Psoas muscle (tissue), 8 donors: ENCODE measurements around the gene RPS10. TPM values are rescaled to one million over a fixed set of nuclear protein-coding genes. Genes with fewer than 3 reads are reported as not detected.
A peak's percentile ranks its signal among the peaks of the same experiment; 100 is the strongest.
"Not testable (repeated sequence)": the region's sequence is repeated elsewhere in the genome, so short reads cannot be mapped to it uniquely, and the experiment has no call there.

Source experiments
- ATAC-seq, 4 donors: fragments of 200-7000 bp; cut with Tn5 transposase; one replicate each; pipeline ENCODE4 v1.9.1; 2020; ENCODE audit warnings: moderate library complexity in 3 of 4, mild to moderate bottlenecking in 2 of 4
- DNase-seq, 2 donors: peaks; one replicate each; pipeline ENCODE4 v3.0.0-alpha.2; 2020
- H3K27ac ChIP-seq: fragments of 200-600 bp; one replicate; pipeline ENCODE4 v1.8.0; 2022
- H3K27me3 ChIP-seq, 3 donors: fragments of 200-600 bp in 1 of 3; one replicate each; pipeline versions ENCODE4 v1.6.1 to v1.8.0; 2013 to 2022; ENCODE audit warnings: low read length in 2 of 3, mild to moderate bottlenecking in 2 of 3, moderate library complexity in 1 of 3; ENCODE audit not compliant: insufficient read depth in 3 of 3
- H3K36me3 ChIP-seq, 2 donors: fragments of 200-600 bp in 1 of 2; one replicate each; pipeline versions ENCODE4 v1.6.1 to v1.8.0; 2013 to 2022; ENCODE audit warnings: low read depth in 1 of 2, mild to moderate bottlenecking in 1 of 2, moderate library complexity in 1 of 2; ENCODE audit not compliant: insufficient read depth in 1 of 2
- H3K4me1 ChIP-seq: fragments of 200-600 bp; one replicate; pipeline ENCODE4 v1.8.0; 2022
- H3K4me3 ChIP-seq: fragments of 200-600 bp; one replicate; pipeline ENCODE4 v1.8.0; 2022; ENCODE audit warnings: mild to moderate bottlenecking
- H3K9me3 ChIP-seq: fragments of 200-600 bp; one replicate; pipeline ENCODE4 v1.8.0; 2022
- WGBS, 3 donors: extraction: QIAGEN DNeasy Blood & Tissue Kit; methylation state at CpG; one replicate each; pipeline versions ENCODE4 v1.1.6 to v1.1.7; 2013; 5-methylcytosine and 5-hydroxymethylcytosine counted together
- intact Hi-C, 2 donors: fragments of 100-400 bp; cut with DNase I; formaldehyde crosslinking; loops; one replicate each; pipeline versions ENCODE4 v1.11.0 to v1.14.2; 2022
- polyA plus RNA-seq, 3 donors: library from polyadenylated mRNA; stranded (reverse); fragments of 200-250 nt; gene quantifications; one replicate each; pipeline ENCODE4 v1.2.3, GENCODE V29; 2013
- total RNA-seq, 4 donors: library from RNA; stranded (reverse); fragmentation: NEBNext Ultra II Directional in 2 of 4; extraction: Animal tissue kit (Norgen Biotek cat#: 25700) in 2 of 4; gene quantifications; one replicate each; pipeline versions ENCODE4 v1.2.1 to v1.2.4, GENCODE V29; 2021 to 2023
- TF ChIP-seq, protein P1 (sequence below): fragments of 200-600 bp; IDR thresholded peaks from one replicate; pipeline ENCODE4 v1.8.0; 2022; ENCODE audit warnings: antibody characterized with exemption
- donor health status: healthy with polysubstance abuse.
- donor health status: DM: no; HTN: no; CAD: no; lungs with moderate emphysema.
- donor health status: Bipolar disorder and iron deficiency.
- donor health status: healthy.
- donor health status: DM: yes; HTN: yes; CAD: no.
- donor health status: DM: no; HTN: no; CAD: no.
- donor health status: DM: no; HTN: no; CAD: no.
- donor health status: DM: yes; HTN: yes; CAD: no.

Gene RPS10
- total and polyA plus RNA-seq, 7 donors: 601 to 2,522 (median 836) TPM

- H3K9me3 ChIP-seq: no peaks in the 10 kb centered on the region
- H3K27me3 ChIP-seq: no peaks in the 10 kb centered on the region
- WGBS, 3 donors: 91 to 97% (median 94%) methylated on average over 5 of the region's 5 CpGs
- H3K4me1 ChIP-seq: peaks cover 7% of the 10 kb centered on the region
- peaks cover 4 to 19% of the 10 kb centered on the region in 2 donors for H3K36me3 ChIP-seq
- no peak overlapping the region for H3K27ac ChIP-seq
- no peak for ATAC-seq
- intact Hi-C loops: no loop called here
- TF ChIP-seq, protein P1, sequence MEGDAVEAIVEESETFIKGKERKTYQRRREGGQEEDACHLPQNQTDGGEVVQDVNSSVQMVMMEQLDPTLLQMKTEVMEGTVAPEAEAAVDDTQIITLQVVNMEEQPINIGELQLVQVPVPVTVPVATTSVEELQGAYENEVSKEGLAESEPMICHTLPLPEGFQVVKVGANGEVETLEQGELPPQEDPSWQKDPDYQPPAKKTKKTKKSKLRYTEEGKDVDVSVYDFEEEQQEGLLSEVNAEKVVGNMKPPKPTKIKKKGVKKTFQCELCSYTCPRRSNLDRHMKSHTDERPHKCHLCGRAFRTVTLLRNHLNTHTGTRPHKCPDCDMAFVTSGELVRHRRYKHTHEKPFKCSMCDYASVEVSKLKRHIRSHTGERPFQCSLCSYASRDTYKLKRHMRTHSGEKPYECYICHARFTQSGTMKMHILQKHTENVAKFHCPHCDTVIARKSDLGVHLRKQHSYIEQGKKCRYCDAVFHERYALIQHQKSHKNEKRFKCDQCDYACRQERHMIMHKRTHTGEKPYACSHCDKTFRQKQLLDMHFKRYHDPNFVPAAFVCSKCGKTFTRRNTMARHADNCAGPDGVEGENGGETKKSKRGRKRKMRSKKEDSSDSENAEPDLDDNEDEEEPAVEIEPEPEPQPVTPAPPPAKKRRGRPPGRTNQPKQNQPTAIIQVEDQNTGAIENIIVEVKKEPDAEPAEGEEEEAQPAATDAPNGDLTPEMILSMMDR: no peak
- no peak for DNase-seq
- no peak overlapping the region for H3K4me3 ChIP-seq
Measured at GRCh38 chr6:34412643-34413214, 13.1 kb downstream of the RPS10 start.

- H3K27me3 ChIP-seq: no peaks in the 10 kb centered on the region
- peaks cover 0 to 12% of the 10 kb centered on the region in 2 donors for H3K36me3 ChIP-seq
- H3K4me3 ChIP-seq: no peak overlapping the region
- TF ChIP-seq, protein P1: no peak
- ATAC-seq (no peak), DNase-seq (no peak)
- H3K4me1 ChIP-seq: peaks cover 7% of the 10 kb centered on the region
- H3K9me3 ChIP-seq: no peaks in the 10 kb centered on the region
- WGBS, 3 donors: 74 to 83% (median 79%) methylated on average over 5 of the region's 5 CpGs
- intact Hi-C loops: no loop called here
- no peak overlapping the region for H3K27ac ChIP-seq
Measured at GRCh38 chr6:34412016-34412415, 13.9 kb downstream of the RPS10 start.

DNA sequence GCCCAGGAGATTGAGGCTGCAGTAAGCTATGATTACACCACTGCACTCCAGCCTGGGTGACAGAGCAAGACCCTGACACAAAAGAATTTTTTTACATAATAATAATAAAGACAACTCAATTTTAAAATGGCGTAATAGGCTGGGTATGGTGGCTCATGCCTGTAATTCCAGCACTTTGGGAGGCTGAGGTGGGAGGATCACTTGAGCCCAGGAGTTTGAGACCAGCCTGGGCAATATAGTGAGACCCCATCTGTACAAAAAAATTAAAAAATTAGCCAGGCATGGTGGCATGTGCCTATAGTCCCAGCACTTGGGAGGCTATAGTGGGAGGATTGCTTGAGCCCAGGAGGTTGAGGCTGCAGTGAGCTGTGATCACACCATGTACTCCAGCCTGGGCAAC lies 18.0 kb downstream of the RPS10 start:
- ATAC-seq: not testable (repeated sequence)
- WGBS, 3 donors: 97 to 99% (median 97%) methylated on average over 1 of the region's 1 CpG

GRCh38 chr6:34396518-34396917 lies 29.4 kb downstream of the RPS10 start:
- ATAC-seq: no peak
- intact Hi-C loops: no loop called here
- Histone ChIP-seq H3K9me3 (peaks cover 9% of the 10 kb centered on the region), H3K27me3 (no peaks in the 10 kb centered on the region), H3K27ac (no peak overlapping the region), H3K36me3 (no peaks in the 10 kb centered on the region), H3K4me1 (peaks cover 14% of the 10 kb centered on the region), H3K4me3 (no peak overlapping the region)
- TF ChIP-seq, protein P1: no peak
- DNase-seq: no peak
- WGBS, 3 donors: 97 to 100% (median 99%) methylated on average over 6 of the region's 6 CpGs

More for the DNA sequence above, 18.0 kb downstream of the RPS10 start:
- intact Hi-C loops, H3K4me3 ChIP-seq, H3K36me3 ChIP-seq, H3K27ac ChIP-seq, DNase-seq, H3K4me1 ChIP-seq, H3K9me3 ChIP-seq, H3K27me3 ChIP-seq: not testable (repeated sequence)

DNA sequence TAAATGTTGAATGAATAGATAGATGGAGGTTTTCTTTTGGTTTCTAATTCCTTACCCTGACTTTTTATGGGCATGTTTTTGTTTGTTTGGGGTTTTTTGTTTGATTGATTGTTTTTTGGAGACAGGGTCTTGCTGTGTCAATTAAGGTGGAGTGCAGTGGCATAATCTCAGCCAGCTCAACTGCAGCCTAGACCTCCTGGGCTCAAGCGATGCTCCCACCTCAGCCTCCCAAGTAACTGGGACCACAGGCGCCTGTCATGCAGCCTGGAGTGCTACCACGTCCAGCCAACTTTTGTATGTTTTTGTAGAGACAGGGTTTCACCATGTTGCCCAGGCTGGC lies 31.9 kb downstream of the RPS10 start:
- DNase-seq: no peak
- peak overlapping the region; percentile 76 for H3K4me3 ChIP-seq
- H3K4me1 ChIP-seq: peaks cover 35% of the 10 kb centered on the region
- intact Hi-C loops: loop anchor here (2.0 to 5.0 kb wide), 3 partner anchors 67 to 145 kb away; partner anchors contain the start of gene SMIM29 (in 2 of the 2)
- TF ChIP-seq, protein P1: no peak
- no peaks in the 10 kb centered on the region for H3K36me3 ChIP-seq
- ATAC-seq: no peak
- peak overlapping the region; percentile 38 for H3K27ac ChIP-seq
- 84 to 94% (median 87%) methylated on average over 3 of the region's 3 CpGs for WGBS, 3 donors
- peaks cover 9% of the 10 kb centered on the region for H3K9me3 ChIP-seq
- no peaks in the 10 kb centered on the region for H3K27me3 ChIP-seq
